ENCODE results near the gene PDLIM3. TPM values are rescaled to one million over a fixed set of nuclear protein-coding genes. Genes with fewer than 3 reads are reported as not detected.

Gene PDLIM3
- total and polyA plus RNA-seq, 2 of the 4 experiments (the other 2 are of a cell fraction) = 6.4 to 11.7 TPM

GRCh38 chr4:185471235-185472102 is 63.8 kb downstream of the PDLIM3 start, which contains the start of gene CCDC110:
TSS of gene CCDC110 (minus strand) at chr4:185471733. CDS start at chr4:185471683, 50 bp downstream.
- H3K4me3 ChIP-seq (ENCODE audit: insufficient read depth, low read depth, low read length) = peak within 1 kb of the TSS; percentile 89
- intact Hi-C loops (cut with micrococcal nuclease) (loop anchor here (1.0 to 5.0 kb wide), 5 partner anchors 47 to 551 kb away; partner anchors contain the start of genes PDLIM3 and UFSP2), dilution Hi-C loops (cut with HindIII; ENCODE audit: low sequenced_read_pairs, unreplicated experiment) (no loop called here), in situ Hi-C loops (cut with MboI; ENCODE audit: low sequenced_read_pairs) (no loop called here)
- peak within 1 kb of the TSS; percentile 10 for H4K5ac ChIP-seq (ENCODE audit: low read depth, low read length)
- peak within 1 kb of the TSS; percentile 46; the same call in 1 of the 2 replicates for H2BK120ac ChIP-seq (ENCODE audit: low read depth, low read length)
- ChIA-PET POLR2A (ENCODE audit: unreplicated experiment) (no interaction called here), CTCF (interaction anchor here (0.6 to 1.4 kb wide), 4 partner anchors 88 to 1226 kb away, joined by 3 to 9 read pairs (median 4); no protein-coding TSS in a partner anchor)
- H2BK20ac ChIP-seq (ENCODE audit: low read depth, low read length) = peak within 1 kb of the TSS; percentile 62
- H4K20me1 ChIP-seq (ENCODE audit: insufficient read depth, low read length) = no peaks in the 10 kb centered on the region
- ATAC-seq (ENCODE audit: low read depth) (peak; percentile 97), DNase-seq (peak; percentile 92)
- H2AFZ ChIP-seq (replicated peaks; ENCODE audit: low read length, poor library complexity) = peak within 1 kb of the TSS; percentile 98
- peak; percentile 75 for TF ChIP-seq CTCF (conservative IDR thresholded peaks at IDR 0.05; ENCODE audit: low read depth, low read length)
- no peak for TF ChIP-seq USF2 (IDR thresholded peaks at IDR 0.05; ENCODE audit: low read depth, low read length)
- no peak for TF ChIP-seq MAFK (IDR thresholded peaks at IDR 0.05; ENCODE audit: low read depth, low read length)
- TF ChIP-seq RAD21 (IDR thresholded peaks at IDR 0.05; ENCODE audit: low read length) = peak; percentile 66
- no peak for TF ChIP-seq NFE2L2 (IDR thresholded peaks at IDR 0.05; ENCODE audit: low read depth, low read length)
- TF ChIP-seq POLR2A (IDR thresholded peaks at IDR 0.05; ENCODE audit: low read depth, low read length) = no peak
- TF ChIP-seq MAZ (IDR thresholded peaks at IDR 0.05; ENCODE audit: borderline replicate concordance, low read depth, low read length) = peak; percentile 53; the same call in 1 of the 2 replicates
- TF ChIP-seq SMC3 (IDR thresholded peaks at IDR 0.05; ENCODE audit: low read depth, low read length) = peak; percentile 53
- TF ChIP-seq RCOR1 (IDR thresholded peaks at IDR 0.05; ENCODE audit: insufficient replicate concordance, low read length) = no peak
- H2BK15ac ChIP-seq (ENCODE audit: low read depth, low read length) = peak within 1 kb of the TSS; percentile 96; the same call in 2 of the 3 replicates
- no peaks in the 10 kb centered on the region; a peak in 1 of 4 replicates for H3K79me1 ChIP-seq (ENCODE audit: low read depth in 1 of 2, low read length in 2 of 2)
- peak within 1 kb of the TSS; percentile 16; the same call in 1 of the 2 replicates for H3K27ac ChIP-seq (ENCODE audit: insufficient read depth, low read length)
- H3K23ac ChIP-seq (ENCODE audit: low read depth, low read length) = peak within 1 kb of the TSS; percentile 97
- H4K91ac ChIP-seq (ENCODE audit: insufficient read depth, low read depth, low read length) = peak within 1 kb of the TSS; percentile 76; the same call in 1 of the 2 replicates
- peak within 1 kb of the TSS; percentile 90 for H2AK9ac ChIP-seq (replicated peaks; ENCODE audit: low read depth, low read length, poor library complexity)
- H3K27me3 ChIP-seq (ENCODE audit: control insufficient read depth, insufficient read depth, low read length) = no peaks in the 10 kb centered on the region
- peak within 1 kb of the TSS; percentile 95 for H3K14ac ChIP-seq (replicated peaks; ENCODE audit: low read depth, low read length)
- 0% methylated on average over 43 of the region's 93 CpGs; no CpG with 5 or more reads in 1 of the 2 experiments for WGBS, 2 experiments (ENCODE audit: extremely low coverage in 2 of 2, insufficient read length in 1 of 2)
- BruUV-seq (replicated peaks) = no TSS peak
- no peaks in the 10 kb centered on the region for H3K36me3 ChIP-seq (ENCODE audit: control insufficient read depth, insufficient read depth, low read length)
- H4K8ac ChIP-seq (ENCODE audit: low read depth in 2 of 2, low read length in 2 of 2) = peak within 1 kb of the TSS; percentile 75 to 76; a peak in 3 of 4 replicates
- H3K9me3 ChIP-seq (ENCODE audit: control insufficient read depth, insufficient read depth, low read length) = no peaks in the 10 kb centered on the region
- peak within 1 kb of the TSS; percentile 71 for H3K9ac ChIP-seq (ENCODE audit: low read depth, low read length)
- peak within 1 kb of the TSS; percentile 79; the same call in 1 of the 2 replicates for H3K56ac ChIP-seq (ENCODE audit: extremely low read depth, insufficient read depth, low read length)
- H3K9me1 ChIP-seq (ENCODE audit: insufficient read depth, low read length) = no peaks in the 10 kb centered on the region
- peak within 1 kb of the TSS; percentile 94 for H3K4me2 ChIP-seq (ENCODE audit: low read depth, low read length)
- H3K4me1 ChIP-seq (ENCODE audit: control insufficient read depth, insufficient read depth, low read length) = peaks cover 3% of the 10 kb centered on the region; the same call in 1 of the 2 replicates
- peak within 1 kb of the TSS; percentile 70 for H2AK5ac ChIP-seq (ENCODE audit: low read depth, low read length)
- H3K18ac ChIP-seq (ENCODE audit: low read depth, low read length) = peak within 1 kb of the TSS; percentile 47
- no peak within 1 kb of the TSS for H2BK5ac ChIP-seq (ENCODE audit: low read depth, low read length, poor library complexity, severe bottlenecking)
- peak within 1 kb of the TSS; percentile 88 for H3K4ac ChIP-seq (ENCODE audit: low read depth, low read length)

Data from IMR-90 (cell line).